GM21717 (cell line): ENCODE results near the gene AGXT.

Source experiments
- ATAC-seq: cut with Tn5 transposase; IDR thresholded peaks from one replicate; pipeline ENCODE4 v1.9.1; 2021; ENCODE audit warnings: mild to moderate bottlenecking, moderate library complexity; ENCODE audit not compliant: unreplicated experiment

Gene AGXT

GRCh38 chr2:240912878-240913809, 44.5 kb downstream of the AGXT start:
- ATAC-seq = no peak

GRCh38 chr2:240913810-240914644, 45.4 kb downstream of the AGXT start:
- no peak for ATAC-seq

GRCh38 chr2:240914645-240915525, 46.3 kb downstream of the AGXT start:
- no peak for ATAC-seq

- no peak for ATAC-seq
Observed at GRCh38 chr2:240915526-240916341, 47.1 kb downstream of the AGXT start.

GRCh38 chr2:240916571-240917008, 48.0 kb downstream of the AGXT start:
- no peak for ATAC-seq

- no peak for ATAC-seq
Observed at GRCh38 chr2:240917009-240917683, 48.5 kb downstream of the AGXT start.

GRCh38 chr2:240917684-240918257, 49.1 kb downstream of the AGXT start:
- ATAC-seq = no peak

GRCh38 chr2:240918258-240919091, 49.9 kb downstream of the AGXT start:
- no peak for ATAC-seq

GRCh38 chr2:240919161-240919781, 50.6 kb downstream of the AGXT start:
- ATAC-seq = no peak

- no peak for ATAC-seq
Observed at GRCh38 chr2:240919786-240920782, 51.5 kb downstream of the AGXT start.

GRCh38 chr2:240920783-240921231, 52.2 kb downstream of the AGXT start:
- no peak for ATAC-seq

- no peak for ATAC-seq
Observed at GRCh38 chr2:240921311-240921994, 52.8 kb downstream of the AGXT start.

- no peak for ATAC-seq
Observed at GRCh38 chr2:240921995-240922244, 53.3 kb downstream of the AGXT start.

GRCh38 chr2:240922245-240922981, 53.8 kb downstream of the AGXT start:
- ATAC-seq = no peak

GRCh38 chr2:240922982-240923537, 54.4 kb downstream of the AGXT start:
- ATAC-seq = no peak
